GM12878 (cell line): ENCODE results near the gene NOXA1. TPM values are rescaled to one million over a fixed set of nuclear protein-coding genes. Genes with fewer than 3 reads are reported as not detected.

ENCODE experiments used
- ATAC-seq: fragments of 200-7000 bp; cut with Tn5 transposase; 3 replicates; pipeline ENCODE4 v1.9.1; 2020; ENCODE audit warnings: mild to moderate bottlenecking, moderate library complexity
- BruUV-seq: library from RNA; stranded (reverse); fragments of 400-500 nt; replicated peaks from 2 replicates; lab custom pipeline; 2021; lab: Mats Ljungman, UMichigan
- CTCF ChIA-PET: fragments of 300-600 bp; sonication (Branson Sonifier 250); formaldehyde crosslinking; extraction: SDS; loops from one replicate; lab custom pipeline; 2021; ENCODE audit warnings: inconsistent platforms; lab: Yijun Ruan, JAX
- POLR2A ChIA-PET: fragments of 350-600 bp; formaldehyde crosslinking; extraction: SDS; loops from one replicate; lab custom pipeline; 2021; ENCODE audit warnings: inconsistent platforms; lab: Charles Lee
- RAD21 ChIA-PET: fragments of 300-600 bp; sonication (Branson Sonifier 250); formaldehyde crosslinking; loops from one replicate; lab custom pipeline; 2023; ENCODE audit warnings: antibody characterized with exemption; ENCODE audit not compliant: unreplicated experiment; lab: Charles Lee
- SMC1A ChIA-PET: fragments of 300-600 bp; sonication (Branson Sonifier 250); formaldehyde crosslinking; loops from one replicate; lab custom pipeline; 2023; ENCODE audit not compliant: unreplicated experiment, uncharacterized antibody; lab: Charles Lee
- DNase-seq: peaks from one replicate; pipeline ENCODE4 v3.0.0-alpha.2; 2011; ENCODE audit warnings: low read depth, low spot score
- FAIRE-seq: peaks from 3 replicates; lab custom pipeline; 2011; peaks lifted over from hg19 to GRCh38; lab: Jason Lieb, UNC
- H2AFZ ChIP-seq: 2 replicates; pipeline ENCODE4 v1.6.0; 2011; ENCODE audit warnings: low read depth, low read length, control low read depth; ENCODE audit not compliant: control insufficient read depth
- H3K27ac ChIP-seq: 2 replicates; pipeline ENCODE4 v1.5.1; 2011; ENCODE audit warnings: control low read depth; ENCODE audit not compliant: control insufficient read depth, insufficient read depth
- H3K27me3 ChIP-seq, 2 experiments: replicated peaks in 1 of 2; 2 replicates each; pipeline versions ENCODE4 v1.6.0 to v1.6.1; 2011; ENCODE audit warnings: low read length in 1 of 2; ENCODE audit not compliant: control insufficient read depth in 2 of 2, insufficient read depth in 2 of 2
- H3K36me3 ChIP-seq, 2 experiments: 2 replicates each; pipeline ENCODE4 v1.5.1; 2011; ENCODE audit warnings: low read length in 1 of 2; ENCODE audit not compliant: control insufficient read depth in 2 of 2, insufficient read depth in 2 of 2
- H3K4me1 ChIP-seq: 2 replicates; pipeline ENCODE4 v1.6.1; 2011; ENCODE audit warnings: mild to moderate bottlenecking, low read length, moderate library complexity, mixed read lengths; ENCODE audit not compliant: control insufficient read depth, insufficient read depth
- H3K4me2 ChIP-seq: 2 replicates; pipeline ENCODE4 v1.6.0; 2011; ENCODE audit warnings: control low read depth; ENCODE audit not compliant: control insufficient read depth, insufficient read depth
- H3K4me3 ChIP-seq: fragments of 200-600 bp; sonication (generic); 2 replicates; pipeline ENCODE4 v1.5.1; 2016
- H3K79me2 ChIP-seq: 2 replicates; pipeline ENCODE4 v1.6.0; 2011; ENCODE audit warnings: low read length; ENCODE audit not compliant: control insufficient read depth, insufficient read depth
- H3K9ac ChIP-seq: 2 replicates; pipeline ENCODE4 v1.8.0; 2011; ENCODE audit warnings: low read length, control low read depth, mixed read lengths; ENCODE audit not compliant: control insufficient read depth, insufficient read depth
- H3K9me3 ChIP-seq: replicated peaks from 3 replicates; pipeline ENCODE4 v1.5.1; 2011; ENCODE audit warnings: mild to moderate bottlenecking, low read length; ENCODE audit not compliant: control insufficient read depth, insufficient read depth
- H4K20me1 ChIP-seq: 2 replicates; pipeline ENCODE4 v1.6.0; 2011; ENCODE audit not compliant: control insufficient read depth, insufficient read depth
- ATF7 ChIP-seq: fragments of 450-650 bp; IDR thresholded peaks from 2 replicates; pipeline ENCODE4 v1.6.1; 2016; ENCODE audit warnings: low read depth, mild to moderate bottlenecking
- CREB1 ChIP-seq: IDR thresholded peaks from 2 replicates; pipeline ENCODE4 v1.6.1; 2012; ENCODE audit warnings: low read depth, mild to moderate bottlenecking, inconsistent platforms
- KLF5 ChIP-seq: fragments of 450-650 bp; IDR thresholded peaks from 2 replicates; pipeline ENCODE4 v1.6.1; 2014; ENCODE audit warnings: mild to moderate bottlenecking; ENCODE audit not compliant: partially characterized antibody
- POU2F2 ChIP-seq: IDR thresholded peaks from 3 replicates; pipeline ENCODE4 v1.6.1; 2011; ENCODE audit warnings: low read depth, mild to moderate bottlenecking, low read length, borderline replicate concordance
- SP1 ChIP-seq: IDR thresholded peaks from one replicate; pipeline ENCODE4 v1.6.1; 2011; ENCODE audit warnings: low read depth, low read length
- SPI1 ChIP-seq: IDR thresholded peaks from 2 replicates; pipeline ENCODE4 v1.6.1; 2011; ENCODE audit warnings: low read depth, mild to moderate bottlenecking, low read length, moderate library complexity, borderline replicate concordance; ENCODE audit not compliant: insufficient read depth
- WGBS: methylation state at CpG from one replicate; pipeline ENCODE4 v1.1.6; 2016; ENCODE audit warnings: low lambda C conversion rate; ENCODE audit not compliant: insufficient replicate concordance, insufficient coverage; ENCODE audit errors: missing lambda C conversion rate; 5-methylcytosine and 5-hydroxymethylcytosine counted together
- in situ Hi-C: fragments of 300-500 bp; cut with MboI; formaldehyde crosslinking; loops from 9 replicates; pipeline ENCODE4 v1.14.3; 2018; ENCODE audit warnings: mixed read lengths
- intact Hi-C: fragments of 100-400 bp; cut with micrococcal nuclease; formaldehyde crosslinking; loops from one replicate; pipeline ENCODE4 v1.14.2; 2022; ENCODE audit not compliant: unreplicated experiment
- polyA plus RNA-seq, 11 experiments: library from polyadenylated mRNA; depleted of rRNA in 4 of 11; unstranded in 6 of 11; stranded (reverse) in 5 of 11; fragments of >200 nt; fragmentation: Nextera tagmentation in 4 of 11; fragmentation: Illumina TruSeq in 1 of 11; extraction: Ambion mirVana in 4 of 11; extraction: Trizol in 1 of 11; gene quantifications; 1 replicate in 1 of 11; 2 replicates in 10 of 11; pipeline versions ENCODE4 v1.2.1 to v1.2.3, GENCODE V29; 2011 to 2016; ENCODE audit warnings: inconsistent platforms in 2 of 11, missing spikeins in 2 of 11, low read depth in 1 of 11
- total RNA-seq, 4 experiments: library from RNA; depleted of rRNA in 3 of 4; stranded (reverse); fragments of >200 nt in 3 of 4; fragmentation: Illumina TruSeq in 1 of 4; extraction: Trizol in 1 of 4; gene quantifications; 2 replicates each; pipeline versions ENCODE4 v1.2.1 to v1.2.3, GENCODE V29; 2013 to 2021
- TF ChIP-seq, protein P1 (sequence below): fragments of 450-650 bp; IDR thresholded peaks from 2 replicates; pipeline ENCODE4 v1.6.1; 2016; ENCODE audit warnings: mild to moderate bottlenecking, moderate library complexity, borderline replicate concordance
- TF ChIP-seq, protein P2 (sequence below): fragments of 450-650 bp; IDR thresholded peaks from 2 replicates; pipeline ENCODE4 v1.6.1; 2017; ENCODE audit warnings: mild to moderate bottlenecking
- TF ChIP-seq, protein P3 (sequence below): fragments of 150-350 bp; IDR thresholded peaks from 2 replicates; pipeline ENCODE4 v1.6.1; 2016; ENCODE audit warnings: low read depth, low read length
- TF ChIP-seq, protein P4 (sequence below): fragments of 450-650 bp; IDR thresholded peaks from 2 replicates; pipeline ENCODE4 v1.6.1; 2016; ENCODE audit warnings: mild to moderate bottlenecking

NOXA1 gene
- total and polyA plus RNA-seq, 10 of the 15 experiments (the other 5 are each of a cell fraction or from before 2014, with no cell fraction given): 0.08 to 0.20 TPM; not detected in 8

DNA sequence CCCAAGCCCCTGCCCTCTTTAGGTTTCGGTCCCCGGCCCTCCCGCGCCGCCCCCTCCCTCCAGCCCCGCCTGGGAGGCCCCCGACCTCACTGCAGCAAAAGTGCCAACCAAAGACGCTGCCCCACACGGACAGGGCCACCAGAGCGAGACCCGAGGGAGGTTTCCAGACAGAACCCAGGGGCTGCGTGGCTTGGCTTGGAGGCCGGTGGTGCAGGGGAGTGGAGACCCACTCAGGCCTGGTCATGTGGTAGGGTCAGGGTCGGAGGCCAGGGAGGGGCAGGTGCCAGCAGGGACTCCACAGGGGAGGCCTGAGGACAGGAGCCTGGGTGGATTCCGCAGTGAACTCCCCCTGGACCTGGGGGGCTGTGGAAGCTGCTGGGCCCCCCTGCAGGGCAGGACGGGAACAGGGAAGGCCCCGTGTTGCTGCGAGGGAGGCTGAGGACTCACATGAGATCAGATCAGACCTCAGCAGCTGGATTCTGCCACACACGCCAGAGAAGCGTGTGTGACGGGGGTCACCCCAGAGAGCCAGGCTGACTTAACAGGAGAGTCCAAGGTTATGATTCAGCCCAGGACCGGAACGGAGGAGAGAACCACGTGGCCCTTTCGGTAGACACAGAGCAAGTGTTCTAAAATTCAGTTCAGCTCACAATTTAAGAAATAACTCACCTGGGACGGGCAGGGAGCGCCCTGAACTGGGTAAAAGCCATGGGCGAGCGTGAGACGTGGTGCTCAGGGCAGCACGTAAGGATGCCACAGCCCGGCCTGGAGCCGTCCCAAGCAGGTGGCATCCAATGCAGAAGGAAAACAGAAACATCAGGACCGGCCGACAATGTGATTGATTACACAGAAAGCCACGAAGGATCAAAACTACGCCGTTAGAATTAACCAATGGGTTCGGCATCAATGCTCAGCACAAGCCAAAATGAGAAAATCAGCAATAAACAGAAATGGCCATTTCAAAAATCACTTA lies 39.1 kb upstream of the NOXA1 start:
- in situ Hi-C loops: no loop called here
- no peak for DNase-seq
- CTCF ChIA-PET: no interaction called here
- TF ChIP-seq, protein P1, sequence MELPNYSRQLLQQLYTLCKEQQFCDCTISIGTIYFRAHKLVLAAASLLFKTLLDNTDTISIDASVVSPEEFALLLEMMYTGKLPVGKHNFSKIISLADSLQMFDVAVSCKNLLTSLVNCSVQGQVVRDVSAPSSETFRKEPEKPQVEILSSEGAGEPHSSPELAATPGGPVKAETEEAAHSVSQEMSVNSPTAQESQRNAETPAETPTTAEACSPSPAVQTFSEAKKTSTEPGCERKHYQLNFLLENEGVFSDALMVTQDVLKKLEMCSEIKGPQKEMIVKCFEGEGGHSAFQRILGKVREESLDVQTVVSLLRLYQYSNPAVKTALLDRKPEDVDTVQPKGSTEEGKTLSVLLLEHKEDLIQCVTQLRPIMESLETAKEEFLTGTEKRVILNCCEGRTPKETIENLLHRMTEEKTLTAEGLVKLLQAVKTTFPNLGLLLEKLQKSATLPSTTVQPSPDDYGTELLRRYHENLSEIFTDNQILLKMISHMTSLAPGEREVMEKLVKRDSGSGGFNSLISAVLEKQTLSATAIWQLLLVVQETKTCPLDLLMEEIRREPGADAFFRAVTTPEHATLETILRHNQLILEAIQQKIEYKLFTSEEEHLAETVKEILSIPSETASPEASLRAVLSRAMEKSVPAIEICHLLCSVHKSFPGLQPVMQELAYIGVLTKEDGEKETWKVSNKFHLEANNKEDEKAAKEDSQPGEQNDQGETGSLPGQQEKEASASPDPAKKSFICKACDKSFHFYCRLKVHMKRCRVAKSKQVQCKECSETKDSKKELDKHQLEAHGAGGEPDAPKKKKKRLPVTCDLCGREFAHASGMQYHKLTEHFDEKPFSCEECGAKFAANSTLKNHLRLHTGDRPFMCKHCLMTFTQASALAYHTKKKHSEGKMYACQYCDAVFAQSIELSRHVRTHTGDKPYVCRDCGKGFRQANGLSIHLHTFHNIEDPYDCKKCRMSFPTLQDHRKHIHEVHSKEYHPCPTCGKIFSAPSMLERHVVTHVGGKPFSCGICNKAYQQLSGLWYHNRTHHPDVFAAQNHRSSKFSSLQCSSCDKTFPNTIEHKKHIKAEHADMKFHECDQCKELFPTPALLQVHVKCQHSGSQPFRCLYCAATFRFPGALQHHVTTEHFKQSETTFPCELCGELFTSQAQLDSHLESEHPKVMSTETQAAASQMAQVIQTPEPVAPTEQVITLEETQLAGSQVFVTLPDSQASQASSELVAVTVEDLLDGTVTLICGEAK: no peak
- TF ChIP-seq, protein P2, sequence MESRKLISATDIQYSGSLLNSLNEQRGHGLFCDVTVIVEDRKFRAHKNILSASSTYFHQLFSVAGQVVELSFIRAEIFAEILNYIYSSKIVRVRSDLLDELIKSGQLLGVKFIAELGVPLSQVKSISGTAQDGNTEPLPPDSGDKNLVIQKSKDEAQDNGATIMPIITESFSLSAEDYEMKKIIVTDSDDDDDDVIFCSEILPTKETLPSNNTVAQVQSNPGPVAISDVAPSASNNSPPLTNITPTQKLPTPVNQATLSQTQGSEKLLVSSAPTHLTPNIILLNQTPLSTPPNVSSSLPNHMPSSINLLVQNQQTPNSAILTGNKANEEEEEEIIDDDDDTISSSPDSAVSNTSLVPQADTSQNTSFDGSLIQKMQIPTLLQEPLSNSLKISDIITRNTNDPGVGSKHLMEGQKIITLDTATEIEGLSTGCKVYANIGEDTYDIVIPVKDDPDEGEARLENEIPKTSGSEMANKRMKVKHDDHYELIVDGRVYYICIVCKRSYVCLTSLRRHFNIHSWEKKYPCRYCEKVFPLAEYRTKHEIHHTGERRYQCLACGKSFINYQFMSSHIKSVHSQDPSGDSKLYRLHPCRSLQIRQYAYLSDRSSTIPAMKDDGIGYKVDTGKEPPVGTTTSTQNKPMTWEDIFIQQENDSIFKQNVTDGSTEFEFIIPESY: no peak
- TF ChIP-seq SP1 (no peak), KLF5 (no peak), SPI1 (no peak), POU2F2 (no peak), CREB1 (no peak), ATF7 (no peak)
- TF ChIP-seq, protein P3, sequence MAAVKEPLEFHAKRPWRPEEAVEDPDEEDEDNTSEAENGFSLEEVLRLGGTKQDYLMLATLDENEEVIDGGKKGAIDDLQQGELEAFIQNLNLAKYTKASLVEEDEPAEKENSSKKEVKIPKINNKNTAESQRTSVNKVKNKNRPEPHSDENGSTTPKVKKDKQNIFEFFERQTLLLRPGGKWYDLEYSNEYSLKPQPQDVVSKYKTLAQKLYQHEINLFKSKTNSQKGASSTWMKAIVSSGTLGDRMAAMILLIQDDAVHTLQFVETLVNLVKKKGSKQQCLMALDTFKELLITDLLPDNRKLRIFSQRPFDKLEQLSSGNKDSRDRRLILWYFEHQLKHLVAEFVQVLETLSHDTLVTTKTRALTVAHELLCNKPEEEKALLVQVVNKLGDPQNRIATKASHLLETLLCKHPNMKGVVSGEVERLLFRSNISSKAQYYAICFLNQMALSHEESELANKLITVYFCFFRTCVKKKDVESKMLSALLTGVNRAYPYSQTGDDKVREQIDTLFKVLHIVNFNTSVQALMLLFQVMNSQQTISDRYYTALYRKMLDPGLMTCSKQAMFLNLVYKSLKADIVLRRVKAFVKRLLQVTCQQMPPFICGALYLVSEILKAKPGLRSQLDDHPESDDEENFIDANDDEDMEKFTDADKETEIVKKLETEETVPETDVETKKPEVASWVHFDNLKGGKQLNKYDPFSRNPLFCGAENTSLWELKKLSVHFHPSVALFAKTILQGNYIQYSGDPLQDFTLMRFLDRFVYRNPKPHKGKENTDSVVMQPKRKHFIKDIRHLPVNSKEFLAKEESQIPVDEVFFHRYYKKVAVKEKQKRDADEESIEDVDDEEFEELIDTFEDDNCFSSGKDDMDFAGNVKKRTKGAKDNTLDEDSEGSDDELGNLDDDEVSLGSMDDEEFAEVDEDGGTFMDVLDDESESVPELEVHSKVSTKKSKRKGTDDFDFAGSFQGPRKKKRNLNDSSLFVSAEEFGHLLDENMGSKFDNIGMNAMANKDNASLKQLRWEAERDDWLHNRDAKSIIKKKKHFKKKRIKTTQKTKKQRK: no peak
- TF ChIP-seq, protein P4, sequence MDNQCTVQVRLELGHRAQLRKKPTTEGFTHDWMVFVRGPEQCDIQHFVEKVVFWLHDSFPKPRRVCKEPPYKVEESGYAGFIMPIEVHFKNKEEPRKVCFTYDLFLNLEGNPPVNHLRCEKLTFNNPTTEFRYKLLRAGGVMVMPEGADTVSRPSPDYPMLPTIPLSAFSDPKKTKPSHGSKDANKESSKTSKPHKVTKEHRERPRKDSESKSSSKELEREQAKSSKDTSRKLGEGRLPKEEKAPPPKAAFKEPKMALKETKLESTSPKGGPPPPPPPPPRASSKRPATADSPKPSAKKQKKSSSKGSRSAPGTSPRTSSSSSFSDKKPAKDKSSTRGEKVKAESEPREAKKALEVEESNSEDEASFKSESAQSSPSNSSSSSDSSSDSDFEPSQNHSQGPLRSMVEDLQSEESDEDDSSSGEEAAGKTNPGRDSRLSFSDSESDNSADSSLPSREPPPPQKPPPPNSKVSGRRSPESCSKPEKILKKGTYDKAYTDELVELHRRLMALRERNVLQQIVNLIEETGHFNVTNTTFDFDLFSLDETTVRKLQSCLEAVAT: no peak

More for the DNA sequence above, 39.1 kb upstream of the NOXA1 start:
- RAD21 ChIA-PET: no interaction called here
- H3K27ac ChIP-seq: no peak overlapping the region
- no peaks in the 10 kb centered on the region for H3K4me1 ChIP-seq
- intact Hi-C loops: no loop called here
- H3K4me2 ChIP-seq: no peak overlapping the region
- SMC1A ChIA-PET: no interaction called here
- WGBS: 78% methylated on average over 31 of the region's 39 CpGs
- no peaks in the 10 kb centered on the region for H3K27me3 ChIP-seq
- no peak overlapping the region for H2AFZ ChIP-seq
- no TSS peak for BruUV-seq
- H3K4me3 ChIP-seq: no peak overlapping the region
- ATAC-seq (no peak), FAIRE-seq (no peak)
- H3K9ac ChIP-seq: no peak overlapping the region
- H4K20me1 ChIP-seq: no peaks in the 10 kb centered on the region
- H3K9me3 ChIP-seq: no peaks in the 10 kb centered on the region; the same call in 2 of the 3 replicates
- POLR2A ChIA-PET: interaction anchor here (0.6 kb wide), 1 partner anchor 13 kb away, joined by 4 read pairs; no protein-coding TSS in a partner anchor
- H3K79me2 ChIP-seq: no peaks in the 10 kb centered on the region
- no peaks in the 10 kb centered on the region for H3K36me3 ChIP-seq
